AG09309 (cell line): ENCODE results near the gene TXNL1.
"Not testable (repeated sequence)": the region's sequence is repeated elsewhere in the genome, so short reads cannot be mapped to it uniquely, and the experiment has no call there.

Source experiments
- DNase-seq: peaks from one replicate; pipeline ENCODE4 v3.0.0-alpha.2; 2010; ENCODE audit warnings: low read depth
- H3K4me3 ChIP-seq: 2 replicates; pipeline ENCODE4 v1.5.1; 2011; ENCODE audit warnings: mild to moderate bottlenecking, low read depth, low read length, moderate library complexity; ENCODE audit not compliant: control insufficient read depth
- TF ChIP-seq, protein P1 (sequence below): IDR thresholded peaks from 2 replicates; pipeline ENCODE4 v1.5.1; 2011; ENCODE audit warnings: mild to moderate bottlenecking, low read depth, low read length, inconsistent platforms; ENCODE audit not compliant: insufficient read depth, control insufficient read depth; ENCODE audit errors: missing control alignments

Gene TXNL1

DNA sequence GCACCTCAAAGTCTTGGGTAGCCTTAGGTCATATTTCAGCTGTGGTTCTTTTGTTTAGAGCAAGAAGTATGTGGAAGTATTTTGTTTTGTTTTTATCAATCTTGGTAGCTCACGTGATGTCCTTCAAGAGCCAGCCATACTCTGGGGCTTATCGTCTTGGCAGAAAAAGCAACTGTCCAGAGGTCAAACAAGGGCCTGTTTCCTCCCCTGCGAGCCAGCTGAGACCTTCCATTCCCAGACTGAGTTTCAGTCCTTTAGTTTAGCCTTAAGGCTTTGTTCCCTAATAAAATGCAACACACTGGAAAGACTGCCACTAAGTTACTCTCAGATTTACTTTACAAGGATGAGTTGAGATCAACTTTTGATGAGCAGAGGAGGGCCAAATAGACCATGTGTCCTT lies 63.5 kb downstream of the TXNL1 start:
- TF ChIP-seq, protein P1, sequence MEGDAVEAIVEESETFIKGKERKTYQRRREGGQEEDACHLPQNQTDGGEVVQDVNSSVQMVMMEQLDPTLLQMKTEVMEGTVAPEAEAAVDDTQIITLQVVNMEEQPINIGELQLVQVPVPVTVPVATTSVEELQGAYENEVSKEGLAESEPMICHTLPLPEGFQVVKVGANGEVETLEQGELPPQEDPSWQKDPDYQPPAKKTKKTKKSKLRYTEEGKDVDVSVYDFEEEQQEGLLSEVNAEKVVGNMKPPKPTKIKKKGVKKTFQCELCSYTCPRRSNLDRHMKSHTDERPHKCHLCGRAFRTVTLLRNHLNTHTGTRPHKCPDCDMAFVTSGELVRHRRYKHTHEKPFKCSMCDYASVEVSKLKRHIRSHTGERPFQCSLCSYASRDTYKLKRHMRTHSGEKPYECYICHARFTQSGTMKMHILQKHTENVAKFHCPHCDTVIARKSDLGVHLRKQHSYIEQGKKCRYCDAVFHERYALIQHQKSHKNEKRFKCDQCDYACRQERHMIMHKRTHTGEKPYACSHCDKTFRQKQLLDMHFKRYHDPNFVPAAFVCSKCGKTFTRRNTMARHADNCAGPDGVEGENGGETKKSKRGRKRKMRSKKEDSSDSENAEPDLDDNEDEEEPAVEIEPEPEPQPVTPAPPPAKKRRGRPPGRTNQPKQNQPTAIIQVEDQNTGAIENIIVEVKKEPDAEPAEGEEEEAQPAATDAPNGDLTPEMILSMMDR, result no peak
- no peak for DNase-seq
- no peak overlapping the region for H3K4me3 ChIP-seq

DNA sequence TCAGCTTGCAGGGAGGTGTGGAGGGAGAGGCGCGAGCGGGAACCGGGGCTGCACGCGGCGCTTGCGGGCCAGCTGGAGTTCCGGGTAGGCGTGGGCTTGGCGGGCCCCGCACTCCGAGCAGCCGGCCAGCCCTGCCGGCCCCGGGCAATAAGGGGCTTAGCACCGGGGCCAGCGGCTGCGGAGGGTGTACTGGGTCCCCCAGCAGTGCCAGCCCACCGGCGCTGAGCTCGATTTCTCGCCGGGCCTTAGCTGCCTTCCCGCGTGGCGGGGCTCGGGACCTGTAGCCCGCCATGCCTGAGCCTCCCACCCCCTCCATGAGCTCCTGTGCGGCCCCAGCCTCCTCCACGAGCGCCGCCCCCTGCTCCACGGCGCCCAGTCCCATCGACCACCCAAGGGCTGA lies 66.1 kb downstream of the TXNL1 start:
- DNase-seq, H3K4me3 ChIP-seq: not testable (repeated sequence)

DNA sequence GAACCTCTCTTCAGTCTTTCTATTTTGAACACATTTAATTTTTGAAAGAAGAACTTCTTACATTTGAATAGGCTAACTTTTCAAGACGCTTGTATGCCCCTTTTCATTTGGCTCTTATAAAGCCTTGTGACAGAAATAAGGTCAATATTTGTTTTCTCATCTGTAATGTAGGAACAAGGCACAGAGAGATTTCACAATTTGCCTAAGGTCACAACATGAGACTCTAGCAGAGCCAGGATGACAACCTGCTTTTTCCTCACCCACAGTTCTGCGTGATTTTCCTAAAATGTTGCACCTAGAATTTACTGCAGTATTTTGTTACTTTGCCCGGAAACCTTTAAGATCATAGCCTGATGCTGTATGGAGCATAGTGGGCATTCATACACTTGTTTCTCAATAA lies 67.4 kb downstream of the TXNL1 start:
- H3K4me3 ChIP-seq, result no peak overlapping the region
- TF ChIP-seq, protein P1, result no peak
- no peak for DNase-seq

DNA sequence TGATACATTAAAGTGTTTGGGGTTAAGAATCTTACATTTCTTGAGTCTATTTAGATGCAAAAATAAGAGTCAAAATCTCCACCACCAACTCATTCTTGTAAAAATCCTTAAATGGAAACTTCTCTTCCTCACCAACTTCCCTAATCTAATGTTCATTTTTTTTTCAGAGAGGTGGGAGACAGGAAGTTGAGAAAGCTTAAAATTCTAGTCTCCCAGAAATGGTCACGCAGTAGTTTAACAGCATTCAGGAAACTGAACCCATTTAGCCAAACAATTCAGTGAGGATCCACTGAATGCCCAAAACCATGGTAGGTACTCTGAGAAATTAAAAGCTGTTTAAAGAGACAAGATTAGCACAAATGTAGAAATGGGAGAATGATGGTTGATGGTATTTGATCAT lies 69.0 kb downstream of the TXNL1 start:
- DNase-seq, result no peak
- H3K4me3 ChIP-seq, result no peak overlapping the region
- TF ChIP-seq, protein P1, result no peak

DNA sequence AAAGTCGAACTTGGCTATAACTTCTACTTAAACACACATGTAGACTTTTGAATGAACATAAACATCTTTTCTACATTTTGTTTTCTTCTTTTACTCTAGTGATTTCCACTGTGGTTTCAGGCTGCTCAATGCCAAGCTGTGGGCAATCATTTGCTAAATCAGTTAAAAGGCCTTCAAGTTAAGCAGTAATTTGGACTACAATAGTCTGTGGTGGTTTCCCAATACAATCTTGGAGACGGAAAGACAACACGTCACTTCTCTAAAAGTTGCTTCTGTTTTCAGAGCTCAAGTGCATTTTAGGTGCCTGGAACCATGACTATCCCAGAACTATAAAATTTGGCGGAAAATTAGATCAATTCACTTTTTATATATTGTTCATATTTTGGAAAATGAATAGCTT lies 69.4 kb downstream of the TXNL1 start:
- peak; percentile 32 for DNase-seq
- TF ChIP-seq, protein P1, result no peak
- H3K4me3 ChIP-seq, result no peak overlapping the region

DNA sequence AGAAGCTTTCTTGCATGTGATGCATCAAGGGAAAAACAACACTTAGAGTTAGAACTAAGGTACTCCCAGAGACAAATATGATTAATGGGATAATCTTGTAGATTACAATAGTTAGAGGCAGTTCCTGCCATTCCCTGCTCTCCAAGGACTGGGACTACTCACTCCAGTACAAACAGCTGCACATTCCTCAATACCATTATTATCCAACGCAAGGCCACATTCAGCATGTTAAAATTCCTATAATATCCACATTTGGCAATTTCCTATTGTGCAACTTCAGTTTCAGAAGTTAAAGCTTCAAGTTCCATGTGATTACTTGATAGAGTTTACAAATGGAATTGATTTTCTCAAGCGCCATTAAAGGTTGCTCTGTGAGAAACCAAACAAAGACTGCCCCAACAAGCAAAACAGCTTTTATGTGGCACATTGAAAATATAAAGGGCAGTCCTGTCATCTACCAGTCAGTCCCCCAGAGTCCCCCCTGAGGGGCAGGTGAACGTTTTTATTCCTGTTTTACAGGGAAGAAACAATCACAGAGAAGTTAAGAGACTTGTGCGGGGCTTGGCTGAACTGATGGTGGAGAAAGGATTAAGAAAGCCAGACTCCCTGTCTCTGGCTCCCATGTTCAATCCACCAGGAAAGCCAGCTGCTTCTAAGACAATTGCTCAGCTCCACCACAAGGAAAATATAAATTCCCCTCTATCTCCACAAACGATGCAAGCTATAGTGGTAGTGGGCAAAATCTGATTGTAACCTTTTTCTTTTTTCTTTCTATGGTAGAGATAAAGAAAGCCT lies 72.6 kb downstream of the TXNL1 start:
- peak; percentile 97 for DNase-seq
- H3K4me3 ChIP-seq, result no peak overlapping the region
- TF ChIP-seq, protein P1, result no peak

DNA sequence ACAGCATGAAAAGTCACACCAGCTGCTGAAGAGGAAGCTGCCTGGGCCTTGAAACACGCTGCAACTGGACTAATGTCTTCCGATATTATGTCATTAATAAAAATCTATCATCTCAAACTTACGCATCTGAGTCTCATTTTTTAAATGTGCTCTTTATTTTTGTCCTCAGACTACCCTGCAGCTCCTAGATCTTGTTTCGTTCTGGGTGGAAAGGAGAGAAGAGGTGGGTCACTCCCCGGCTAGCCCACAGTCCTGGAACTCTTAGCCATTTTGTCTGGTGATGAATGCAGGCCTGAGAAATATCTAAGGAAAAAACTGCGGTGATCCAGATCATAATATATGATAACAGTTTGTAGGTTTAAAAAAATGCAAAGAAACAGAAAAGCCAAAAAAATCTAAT lies 73.3 kb downstream of the TXNL1 start:
- DNase-seq, result no peak
- TF ChIP-seq, protein P1, result no peak
- no peak overlapping the region for H3K4me3 ChIP-seq
